ENCODE measurements around the gene FAM110D. TPM values are rescaled to one million over a fixed set of nuclear protein-coding genes. Genes with fewer than 3 reads are reported as not detected.

Gene FAM110D
- total RNA-seq, 1 experiment from 2014 or later, result not detected

DNA sequence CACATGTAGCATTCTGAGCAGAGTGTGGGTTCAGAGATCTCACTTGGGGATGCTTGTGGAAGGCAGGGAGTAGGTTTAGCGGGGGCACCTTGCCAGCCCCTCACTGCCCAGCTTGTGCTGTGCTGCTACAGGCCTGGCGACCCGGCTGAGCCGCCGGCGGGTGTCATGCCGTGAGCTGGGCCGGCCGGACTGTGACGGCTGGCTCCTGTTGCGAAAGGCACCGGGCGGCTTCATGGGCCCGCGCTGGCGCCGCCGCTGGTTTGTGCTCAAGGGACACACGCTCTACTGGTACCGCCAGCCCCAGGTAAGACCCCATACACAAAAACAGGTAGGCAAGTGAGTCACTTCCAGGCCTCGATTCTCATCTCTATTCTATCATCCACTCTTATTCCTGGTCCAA, 26.0 kb downstream of the FAM110D start:
- no peak for ATAC-seq
- intact Hi-C loops (cut with micrococcal nuclease), result no loop called here
- H3K9ac ChIP-seq (ENCODE audit: low read length), result no peak overlapping the region
- no peak overlapping the region for H3K4me3 ChIP-seq (ENCODE audit: low read length)
- H3K9me2 ChIP-seq (replicated peaks; ENCODE audit: low read length), result no peaks in the 10 kb centered on the region
- CTCF ChIA-PET, result no interaction called here
- no peak overlapping the region for H3K27ac ChIP-seq (ENCODE audit: low read length)
- POLR2A ChIA-PET (ENCODE audit: unreplicated experiment), result no interaction called here
- H3K9me3 ChIP-seq (ENCODE audit: low read length), result no peaks in the 10 kb centered on the region
- no peak overlapping the region for H2AFZ ChIP-seq (ENCODE audit: low read length)
- TF ChIP-seq EZH2phosphoT487 (IDR thresholded peaks at IDR 0.05; ENCODE audit: borderline replicate concordance, low read length) (no peak), EZH2 (IDR thresholded peaks at IDR 0.05; ENCODE audit: low read length, unreplicated experiment) (no peak)
- no peaks in the 10 kb centered on the region for H4K20me1 ChIP-seq (ENCODE audit: low read length)
- peaks cover 17% of the 10 kb centered on the region for H3K4me1 ChIP-seq (ENCODE audit: insufficient read depth, low read length)
- peaks cover 7% of the 10 kb centered on the region; the same call in 1 of the 2 replicates for H3K36me3 ChIP-seq (ENCODE audit: low read depth, low read length)
- H3K79me2 ChIP-seq (ENCODE audit: low read length), result no peaks in the 10 kb centered on the region
- H3F3A ChIP-seq (ENCODE audit: low read length, unreplicated experiment), result no peaks in the 10 kb centered on the region
- no peak for DNase-seq
- BruUV-seq (replicated peaks), result no TSS peak
- H3K27me3 ChIP-seq (ENCODE audit: low read length), result no peaks in the 10 kb centered on the region
- no peak overlapping the region for H3K4me2 ChIP-seq (ENCODE audit: low read length)

GRCh38 chr1:26187882-26188281, 29.0 kb downstream of the FAM110D start:
- Histone ChIP-seq H3K9ac (ENCODE audit: low read length) (no peak overlapping the region), H3K9me3 (ENCODE audit: low read length) (no peaks in the 10 kb centered on the region), H3K4me1 (ENCODE audit: insufficient read depth, low read length) (no peaks in the 10 kb centered on the region), H3K9me2 (replicated peaks; ENCODE audit: low read length) (no peaks in the 10 kb centered on the region), H2AFZ (ENCODE audit: low read length) (no peak overlapping the region), H3K4me3 (ENCODE audit: low read length) (no peak overlapping the region), H3K79me2 (ENCODE audit: low read length) (no peaks in the 10 kb centered on the region), H4K20me1 (ENCODE audit: low read length) (no peaks in the 10 kb centered on the region), H3F3A (ENCODE audit: low read length, unreplicated experiment) (no peaks in the 10 kb centered on the region), H3K36me3 (ENCODE audit: low read depth, low read length) (peaks cover 7% of the 10 kb centered on the region; the same call in 1 of the 2 replicates), H3K27ac (ENCODE audit: low read length) (no peak overlapping the region), H3K27me3 (ENCODE audit: low read length) (no peaks in the 10 kb centered on the region), H3K4me2 (ENCODE audit: low read length) (no peak overlapping the region)
- DNase-seq (no peak), ATAC-seq (no peak)
- intact Hi-C loops (cut with micrococcal nuclease), result no loop called here
- ChIA-PET POLR2A (ENCODE audit: unreplicated experiment) (no interaction called here), CTCF (no interaction called here)
- no TSS peak for BruUV-seq (replicated peaks)
- TF ChIP-seq EZH2 (IDR thresholded peaks at IDR 0.05; ENCODE audit: low read length, unreplicated experiment) (no peak), EZH2phosphoT487 (IDR thresholded peaks at IDR 0.05; ENCODE audit: borderline replicate concordance, low read length) (no peak)
- TF ChIP-seq, protein P1, sequence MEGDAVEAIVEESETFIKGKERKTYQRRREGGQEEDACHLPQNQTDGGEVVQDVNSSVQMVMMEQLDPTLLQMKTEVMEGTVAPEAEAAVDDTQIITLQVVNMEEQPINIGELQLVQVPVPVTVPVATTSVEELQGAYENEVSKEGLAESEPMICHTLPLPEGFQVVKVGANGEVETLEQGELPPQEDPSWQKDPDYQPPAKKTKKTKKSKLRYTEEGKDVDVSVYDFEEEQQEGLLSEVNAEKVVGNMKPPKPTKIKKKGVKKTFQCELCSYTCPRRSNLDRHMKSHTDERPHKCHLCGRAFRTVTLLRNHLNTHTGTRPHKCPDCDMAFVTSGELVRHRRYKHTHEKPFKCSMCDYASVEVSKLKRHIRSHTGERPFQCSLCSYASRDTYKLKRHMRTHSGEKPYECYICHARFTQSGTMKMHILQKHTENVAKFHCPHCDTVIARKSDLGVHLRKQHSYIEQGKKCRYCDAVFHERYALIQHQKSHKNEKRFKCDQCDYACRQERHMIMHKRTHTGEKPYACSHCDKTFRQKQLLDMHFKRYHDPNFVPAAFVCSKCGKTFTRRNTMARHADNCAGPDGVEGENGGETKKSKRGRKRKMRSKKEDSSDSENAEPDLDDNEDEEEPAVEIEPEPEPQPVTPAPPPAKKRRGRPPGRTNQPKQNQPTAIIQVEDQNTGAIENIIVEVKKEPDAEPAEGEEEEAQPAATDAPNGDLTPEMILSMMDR (conservative IDR thresholded peaks at IDR 0.05; ENCODE audit: low read depth, low read length), result no peak

DNA sequence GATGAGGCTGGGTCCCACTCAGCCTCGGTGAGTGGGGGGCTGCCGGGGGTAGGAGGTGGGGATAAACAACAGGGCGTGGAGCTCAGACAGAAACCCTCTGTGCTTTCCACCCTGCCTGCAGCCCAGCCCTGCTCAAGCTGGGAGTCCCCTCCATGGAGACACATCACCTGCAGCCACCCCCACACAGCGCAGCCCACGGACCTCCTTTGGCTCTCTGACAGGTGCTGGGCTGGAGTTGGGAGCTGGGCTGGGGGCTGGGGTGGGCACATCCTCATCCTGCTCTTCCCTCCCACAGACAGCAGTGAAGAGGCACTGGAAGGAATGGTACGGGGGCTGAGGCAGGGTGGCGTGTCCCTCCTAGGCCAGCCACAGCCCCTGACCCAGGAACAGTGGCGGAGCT, 29.6 kb downstream of the FAM110D start:
- Histone ChIP-seq H3K36me3 (ENCODE audit: low read depth, low read length) (peaks cover 7% of the 10 kb centered on the region; the same call in 1 of the 2 replicates), H2AFZ (ENCODE audit: low read length) (no peak overlapping the region), H4K20me1 (ENCODE audit: low read length) (no peaks in the 10 kb centered on the region), H3K4me1 (ENCODE audit: insufficient read depth, low read length) (no peaks in the 10 kb centered on the region), H3K9ac (ENCODE audit: low read length) (no peak overlapping the region), H3K9me3 (ENCODE audit: low read length) (no peaks in the 10 kb centered on the region), H3K9me2 (replicated peaks; ENCODE audit: low read length) (no peaks in the 10 kb centered on the region), H3K79me2 (ENCODE audit: low read length) (no peaks in the 10 kb centered on the region), H3K4me3 (ENCODE audit: low read length) (no peak overlapping the region), H3K27ac (ENCODE audit: low read length) (no peak overlapping the region), H3K4me2 (ENCODE audit: low read length) (no peak overlapping the region), H3F3A (ENCODE audit: low read length, unreplicated experiment) (no peaks in the 10 kb centered on the region), H3K27me3 (ENCODE audit: low read length) (no peaks in the 10 kb centered on the region)
- intact Hi-C loops (cut with micrococcal nuclease), result no loop called here
- no peak for ATAC-seq
- TF ChIP-seq EZH2 (IDR thresholded peaks at IDR 0.05; ENCODE audit: low read length, unreplicated experiment), result no peak
- no peak for TF ChIP-seq EZH2phosphoT487 (IDR thresholded peaks at IDR 0.05; ENCODE audit: borderline replicate concordance, low read length)
- TF ChIP-seq, protein P1 (conservative IDR thresholded peaks at IDR 0.05; ENCODE audit: low read depth, low read length), result no peak
- DNase-seq, result no peak
- CTCF ChIA-PET, result interaction anchor here (0.5 kb wide), 1 partner anchor 191 kb away, joined by 4 read pairs; the partner anchor contains the start of gene PAFAH2
- POLR2A ChIA-PET (ENCODE audit: unreplicated experiment), result no interaction called here
- no TSS peak for BruUV-seq (replicated peaks)

All from PC-3 (cell line).